ENCODE measurements around the gene KCNQ5.

The KCNQ5 gene

GRCh38 chr6:72793641-72794395, 172.0 kb downstream of the KCNQ5 start:
- Histone ChIP-seq H4K12ac (ENCODE audit: low read depth, low read length) (no peak overlapping the region), H3K36me3 (ENCODE audit: control insufficient read depth in 1 of 2, insufficient read depth in 2 of 2, low read length in 2 of 2) (peaks cover 0 to 4% of the 10 kb centered on the region in 2 experiments), H4K8ac (ENCODE audit: low read depth, low read length) (no peak overlapping the region), H2BK5ac (ENCODE audit: low read depth, low read length, poor library complexity) (no peak overlapping the region), H3K23ac (ENCODE audit: low read length) (no peak overlapping the region), H3K9me3 (ENCODE audit: insufficient read depth, low read depth, low read length) (no peaks in the 10 kb centered on the region), H2AFZ (ENCODE audit: insufficient read depth, low read length, poor library complexity) (no peak overlapping the region), H3K9ac (ENCODE audit: low read length) (no peak overlapping the region), H3K79me2 (ENCODE audit: control insufficient read depth, insufficient read depth, low read length, poor library complexity) (no peaks in the 10 kb centered on the region), H2AK5ac (ENCODE audit: low read length) (no peak overlapping the region), H3K27me3 (ENCODE audit: insufficient read depth, low read length) (no peaks in the 10 kb centered on the region), H2BK12ac (ENCODE audit: low read length) (no peak overlapping the region), H3K4ac (ENCODE audit: low read depth, low read length) (no peak overlapping the region), H4K91ac (ENCODE audit: low read depth, low read length) (no peak overlapping the region), H3K4me3 (ENCODE audit: low read depth, low read length) (no peak overlapping the region), H2BK120ac (ENCODE audit: insufficient read depth, low read length, poor library complexity) (no peak overlapping the region), H3K14ac (ENCODE audit: low read length) (no peak overlapping the region), H3K18ac (ENCODE audit: low read length) (no peak overlapping the region), H3K4me2 (ENCODE audit: low read length) (no peak overlapping the region), H3K79me1 (ENCODE audit: low read length) (peaks cover 2% of the 10 kb centered on the region), H3K27ac (ENCODE audit: low read depth, low read length) (no peak overlapping the region), H3K4me1 (ENCODE audit: control insufficient read depth in 1 of 2, insufficient read depth in 2 of 2, low read length in 2 of 2) (no peaks in the 10 kb centered on the region)
- DNase-seq, result no peak
- no CpG with 5 or more reads among the region's 10 CpGs for WGBS (ENCODE audit: extremely low coverage, insufficient coverage, insufficient read length)

GRCh38 chr6:72798196-72798595, 176.3 kb downstream of the KCNQ5 start:
- Histone ChIP-seq H2BK5ac (ENCODE audit: low read depth, low read length, poor library complexity) (no peak overlapping the region), H3K4me3 (ENCODE audit: low read depth, low read length) (no peak overlapping the region), H3K4me2 (ENCODE audit: low read length) (no peak overlapping the region), H3K9ac (ENCODE audit: low read length) (no peak overlapping the region), H4K12ac (ENCODE audit: low read depth, low read length) (no peak overlapping the region), H3K27ac (ENCODE audit: low read depth, low read length) (no peak overlapping the region), H2BK12ac (ENCODE audit: low read length) (no peak overlapping the region), H3K79me2 (ENCODE audit: control insufficient read depth, insufficient read depth, low read length, poor library complexity) (no peaks in the 10 kb centered on the region), H2AFZ (ENCODE audit: insufficient read depth, low read length, poor library complexity) (no peak overlapping the region), H2AK5ac (ENCODE audit: low read length) (no peak overlapping the region), H3K79me1 (ENCODE audit: low read length) (no peaks in the 10 kb centered on the region), H3K4me1 (ENCODE audit: control insufficient read depth in 1 of 2, insufficient read depth in 2 of 2, low read length in 2 of 2) (no peaks in the 10 kb centered on the region), H3K14ac (ENCODE audit: low read length) (no peak overlapping the region), H3K36me3 (ENCODE audit: control insufficient read depth in 1 of 2, insufficient read depth in 2 of 2, low read length in 2 of 2) (peaks cover 0 to 2% of the 10 kb centered on the region in 2 experiments), H3K23ac (ENCODE audit: low read length) (no peak overlapping the region), H3K4ac (ENCODE audit: low read depth, low read length) (no peak overlapping the region), H3K18ac (ENCODE audit: low read length) (no peak overlapping the region), H2BK120ac (ENCODE audit: insufficient read depth, low read length, poor library complexity) (no peak overlapping the region), H3K27me3 (ENCODE audit: insufficient read depth, low read length) (no peaks in the 10 kb centered on the region), H3K9me3 (ENCODE audit: insufficient read depth, low read depth, low read length) (peaks cover 1% of the 10 kb centered on the region), H4K8ac (ENCODE audit: low read depth, low read length) (no peak overlapping the region), H4K91ac (ENCODE audit: low read depth, low read length) (no peak overlapping the region)
- DNase-seq, result no peak
- WGBS (ENCODE audit: extremely low coverage, insufficient coverage, insufficient read length), result no CpG with 5 or more reads among the region's 2 CpGs

- no peak overlapping the region for H3K4ac ChIP-seq (ENCODE audit: low read depth, low read length)
- peaks cover 9 to 10% of the 10 kb centered on the region in 2 experiments for H3K4me1 ChIP-seq (ENCODE audit: control insufficient read depth in 1 of 2, insufficient read depth in 2 of 2, low read length in 2 of 2)
- H2BK120ac ChIP-seq (ENCODE audit: insufficient read depth, low read length, poor library complexity), result no peak overlapping the region
- H2BK12ac ChIP-seq (ENCODE audit: low read length), result no peak overlapping the region
- no peak overlapping the region for H2AK5ac ChIP-seq (ENCODE audit: low read length)
- H2AFZ ChIP-seq (ENCODE audit: insufficient read depth, low read length, poor library complexity), result no peak overlapping the region
- no peaks in the 10 kb centered on the region for H3K36me3 ChIP-seq (ENCODE audit: control insufficient read depth in 1 of 2, insufficient read depth in 2 of 2, low read length in 2 of 2)
- H3K79me1 ChIP-seq (ENCODE audit: low read length), result peaks cover 4% of the 10 kb centered on the region
- no peak overlapping the region for H4K91ac ChIP-seq (ENCODE audit: low read depth, low read length)
- no peak overlapping the region for H2BK5ac ChIP-seq (ENCODE audit: low read depth, low read length, poor library complexity)
- no peak overlapping the region for H3K23ac ChIP-seq (ENCODE audit: low read length)
- H3K27me3 ChIP-seq (ENCODE audit: insufficient read depth, low read length), result no peaks in the 10 kb centered on the region
- H4K8ac ChIP-seq (ENCODE audit: low read depth, low read length), result no peak overlapping the region
- DNase-seq, result no peak
- no peak overlapping the region for H4K12ac ChIP-seq (ENCODE audit: low read depth, low read length)
- WGBS (ENCODE audit: extremely low coverage, insufficient coverage, insufficient read length), result no CpG with 5 or more reads among the region's 4 CpGs
- H3K27ac ChIP-seq (ENCODE audit: low read depth, low read length), result no peak overlapping the region
- no peaks in the 10 kb centered on the region for H3K79me2 ChIP-seq (ENCODE audit: control insufficient read depth, insufficient read depth, low read length, poor library complexity)
- no peak overlapping the region for H3K9ac ChIP-seq (ENCODE audit: low read length)
- no peak overlapping the region for H3K4me2 ChIP-seq (ENCODE audit: low read length)
- no peaks in the 10 kb centered on the region for H3K9me3 ChIP-seq (ENCODE audit: insufficient read depth, low read depth, low read length)
- no peak overlapping the region for H3K14ac ChIP-seq (ENCODE audit: low read length)
- no peak overlapping the region for H3K4me3 ChIP-seq (ENCODE audit: low read depth, low read length)
- H3K18ac ChIP-seq (ENCODE audit: low read length), result no peak overlapping the region
These were observed 188.0 kb downstream of the KCNQ5 start for GRCh38 chr6:72809746-72810379.

GRCh38 chr6:72810571-72811280, 188.9 kb downstream of the KCNQ5 start:
- Histone ChIP-seq H2AFZ (ENCODE audit: insufficient read depth, low read length, poor library complexity) (no peak overlapping the region), H3K23ac (ENCODE audit: low read length) (no peak overlapping the region), H3K79me2 (ENCODE audit: control insufficient read depth, insufficient read depth, low read length, poor library complexity) (no peaks in the 10 kb centered on the region), H3K27me3 (ENCODE audit: insufficient read depth, low read length) (no peaks in the 10 kb centered on the region), H2BK120ac (ENCODE audit: insufficient read depth, low read length, poor library complexity) (no peak overlapping the region), H4K12ac (ENCODE audit: low read depth, low read length) (no peak overlapping the region), H2AK5ac (ENCODE audit: low read length) (no peak overlapping the region), H4K91ac (ENCODE audit: low read depth, low read length) (no peak overlapping the region), H3K4me3 (ENCODE audit: low read depth, low read length) (no peak overlapping the region), H3K79me1 (ENCODE audit: low read length) (peaks cover 4% of the 10 kb centered on the region), H3K4me1 (ENCODE audit: control insufficient read depth in 1 of 2, insufficient read depth in 2 of 2, low read length in 2 of 2) (peaks cover 9 to 10% of the 10 kb centered on the region in 2 experiments), H4K8ac (ENCODE audit: low read depth, low read length) (no peak overlapping the region), H3K9ac (ENCODE audit: low read length) (no peak overlapping the region), H2BK12ac (ENCODE audit: low read length) (no peak overlapping the region), H2BK5ac (ENCODE audit: low read depth, low read length, poor library complexity) (no peak overlapping the region), H3K9me3 (ENCODE audit: insufficient read depth, low read depth, low read length) (no peaks in the 10 kb centered on the region), H3K36me3 (ENCODE audit: control insufficient read depth in 1 of 2, insufficient read depth in 2 of 2, low read length in 2 of 2) (no peaks in the 10 kb centered on the region), H3K18ac (ENCODE audit: low read length) (no peak overlapping the region), H3K4ac (ENCODE audit: low read depth, low read length) (no peak overlapping the region), H3K4me2 (ENCODE audit: low read length) (no peak overlapping the region), H3K27ac (ENCODE audit: low read depth, low read length) (no peak overlapping the region), H3K14ac (ENCODE audit: low read length) (no peak overlapping the region)
- no peak for DNase-seq
- no CpG with 5 or more reads among the region's 4 CpGs for WGBS (ENCODE audit: extremely low coverage, insufficient coverage, insufficient read length)
